Loucy (cell line): ENCODE results near the gene KCNMB2.

Experiments
- H2AFZ ChIP-seq: fragments of 200-600 bp; sonication (generic); 2 replicates; pipeline ENCODE4 v1.6.0; 2016; ENCODE audit warnings: antibody characterized with exemption, mild to moderate bottlenecking, low read length, moderate library complexity
- H3F3A ChIP-seq: fragments of 200-600 bp; 2 replicates; pipeline ENCODE4 v1.6.0; 2016; ENCODE audit warnings: antibody characterized with exemption, low read depth, mild to moderate bottlenecking
- H3K27me3 ChIP-seq: fragments of 200-600 bp; sonication (generic); 2 replicates; pipeline ENCODE4 v1.6.1; 2014; ENCODE audit warnings: low read length, mild to moderate bottlenecking; ENCODE audit not compliant: insufficient read depth, poor library complexity, severe bottlenecking
- H3K36me3 ChIP-seq: fragments of 200-600 bp; sonication (generic); 2 replicates; pipeline ENCODE4 v1.6.1; 2016; ENCODE audit warnings: low read length; ENCODE audit not compliant: insufficient read depth
- H3K4me1 ChIP-seq: fragments of 200-600 bp; sonication (generic); 2 replicates; pipeline ENCODE4 v1.5.1; 2014; ENCODE audit warnings: low read length, mild to moderate bottlenecking; ENCODE audit not compliant: insufficient read depth, poor library complexity, severe bottlenecking
- H3K4me2 ChIP-seq: fragments of 200-600 bp; sonication (generic); 2 replicates; pipeline ENCODE4 v1.6.0; 2014; ENCODE audit warnings: antibody characterized with exemption, low read length, low read depth, mild to moderate bottlenecking; ENCODE audit not compliant: poor library complexity, severe bottlenecking
- H3K4me3 ChIP-seq: fragments of 200-600 bp; sonication (generic); 2 replicates; pipeline ENCODE4 v1.5.1; 2014; ENCODE audit warnings: low read length, mild to moderate bottlenecking, mixed read lengths; ENCODE audit not compliant: poor library complexity, severe bottlenecking
- H3K79me2 ChIP-seq: fragments of 200-600 bp; sonication (generic); 2 replicates; pipeline ENCODE4 v1.6.1; 2014; ENCODE audit warnings: low read length; ENCODE audit not compliant: insufficient read depth
- H3K9ac ChIP-seq: fragments of 200-600 bp; sonication (generic); 2 replicates; pipeline ENCODE4 v1.6.0; 2014; ENCODE audit warnings: mild to moderate bottlenecking, low read depth, low read length, moderate library complexity; ENCODE audit not compliant: poor library complexity, severe bottlenecking
- H3K9me2 ChIP-seq: fragments of 200-600 bp; sonication (generic); replicated peaks from 2 replicates; pipeline ENCODE4 v1.6.1; 2016; ENCODE audit warnings: low read depth, low read length, mixed read lengths
- H3K9me3 ChIP-seq: fragments of 200-600 bp; sonication (generic); 2 replicates; pipeline ENCODE4 v1.6.1; 2014; ENCODE audit warnings: mild to moderate bottlenecking, antibody characterized with exemption, low read length, low read depth; ENCODE audit not compliant: insufficient read depth
- H4K20me1 ChIP-seq: fragments of 200-600 bp; sonication (generic); 2 replicates; pipeline ENCODE4 v1.6.0; 2014; ENCODE audit warnings: antibody characterized with exemption, low read length, mild to moderate bottlenecking; ENCODE audit not compliant: insufficient read depth, poor library complexity, severe bottlenecking
- CTCF ChIP-seq: fragments of 200-600 bp; sonication (generic); conservative IDR thresholded peaks from 2 replicates; pipeline ENCODE4 v1.5.1; 2014; ENCODE audit warnings: mild to moderate bottlenecking, antibody characterized with exemption, low read length
- EZH2phosphoT487 ChIP-seq: fragments of 200-600 bp; IDR thresholded peaks from 2 replicates; pipeline ENCODE4 v1.6.1; 2018; ENCODE audit warnings: antibody characterized with exemption, mild to moderate bottlenecking, moderate library complexity, borderline replicate concordance

The KCNMB2 gene

GRCh38 chr3:178712247-178712646 lies 176.0 kb downstream of the KCNMB2 start:
- Histone ChIP-seq H4K20me1 (no peaks in the 10 kb centered on the region), H3K9me3 (no peaks in the 10 kb centered on the region), H3F3A (no peaks in the 10 kb centered on the region), H3K4me2 (no peak overlapping the region), H3K36me3 (no peaks in the 10 kb centered on the region), H3K4me1 (no peaks in the 10 kb centered on the region), H3K79me2 (no peaks in the 10 kb centered on the region), H2AFZ (no peak overlapping the region), H3K4me3 (no peak overlapping the region), H3K9ac (no peak overlapping the region), H3K9me2 (no peaks in the 10 kb centered on the region), H3K27me3 (no peaks in the 10 kb centered on the region)
- TF ChIP-seq CTCF, result no peak
- no peak for TF ChIP-seq EZH2phosphoT487

- Histone ChIP-seq H4K20me1 (no peaks in the 10 kb centered on the region), H3K9me2 (no peaks in the 10 kb centered on the region), H3K9ac (no peak overlapping the region), H3K36me3 (no peaks in the 10 kb centered on the region), H3K4me3 (no peak overlapping the region), H3K9me3 (no peaks in the 10 kb centered on the region), H3K27me3 (no peaks in the 10 kb centered on the region), H3K79me2 (no peaks in the 10 kb centered on the region), H3K4me2 (no peak overlapping the region), H2AFZ (no peak overlapping the region), H3F3A (no peaks in the 10 kb centered on the region), H3K4me1 (no peaks in the 10 kb centered on the region)
- TF ChIP-seq EZH2phosphoT487 (no peak), CTCF (no peak)
Observed at GRCh38 chr3:178714925-178715832, 178.9 kb downstream of the KCNMB2 start.

- TF ChIP-seq EZH2phosphoT487 (no peak), CTCF (no peak)
- H3K79me2 ChIP-seq, result no peaks in the 10 kb centered on the region
- H3F3A ChIP-seq, result no peaks in the 10 kb centered on the region
- no peak overlapping the region for H3K9ac ChIP-seq
- H3K27me3 ChIP-seq, result no peaks in the 10 kb centered on the region
- no peaks in the 10 kb centered on the region for H3K9me3 ChIP-seq
- no peaks in the 10 kb centered on the region for H4K20me1 ChIP-seq
- no peaks in the 10 kb centered on the region for H3K36me3 ChIP-seq
- no peaks in the 10 kb centered on the region for H3K4me1 ChIP-seq
- no peak overlapping the region for H3K4me3 ChIP-seq
- H3K9me2 ChIP-seq, result no peaks in the 10 kb centered on the region
- H3K4me2 ChIP-seq, result no peak overlapping the region
- H2AFZ ChIP-seq, result no peak overlapping the region
Observed at GRCh38 chr3:178718995-178719635, 182.9 kb downstream of the KCNMB2 start.
